GM10266 (cell line): Measurements from ENCODE around the gene DOCK4.

ENCODE experiments used
- DNase-seq: peaks from one replicate; pipeline ENCODE4 v3.0.0; 2012; ENCODE audit errors: extremely low spot score
- CTCF ChIP-seq: IDR thresholded peaks from 2 replicates; pipeline ENCODE4 v1.5.1; 2012; ENCODE audit warnings: mild to moderate bottlenecking, low read depth; ENCODE audit not compliant: control insufficient read depth, insufficient read depth; ENCODE audit errors: missing control alignments

The DOCK4 gene

GRCh38 chr7:112215787-112216186 is 9.6 kb upstream of the DOCK4 start:
- TF ChIP-seq CTCF: no peak
- DNase-seq: no peak

GRCh38 chr7:112214883-112215282 is 8.7 kb upstream of the DOCK4 start:
- no peak for DNase-seq
- no peak for TF ChIP-seq CTCF

DNA sequence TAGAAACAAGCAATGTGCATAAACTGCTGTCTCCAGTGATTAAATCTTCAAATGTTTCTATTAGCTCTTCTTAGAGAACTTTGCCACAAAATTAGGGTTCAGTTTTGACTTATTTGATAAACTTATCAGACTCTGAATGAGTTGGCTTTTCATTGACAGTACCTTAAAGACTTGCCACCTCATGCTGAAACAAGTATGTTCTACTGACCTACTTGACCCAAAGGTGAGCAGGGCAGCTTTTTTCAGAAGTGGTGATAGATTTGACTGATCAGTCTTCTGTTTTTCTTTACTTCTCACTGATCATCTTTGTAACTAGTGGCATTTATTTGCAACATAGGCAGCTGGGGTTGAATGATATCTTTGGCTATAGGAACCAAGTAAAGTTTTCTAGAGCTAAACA is 8.1 kb upstream of the DOCK4 start:
- TF ChIP-seq CTCF: no peak
- no peak for DNase-seq

GRCh38 chr7:112213735-112214134 is 7.5 kb upstream of the DOCK4 start:
- no peak for DNase-seq
- no peak for TF ChIP-seq CTCF

GRCh38 chr7:112212571-112212970 is 6.4 kb upstream of the DOCK4 start:
- no peak for DNase-seq
- TF ChIP-seq CTCF: no peak

GRCh38 chr7:112211348-112211907 is 5.2 kb upstream of the DOCK4 start:
- TF ChIP-seq CTCF: no peak
- DNase-seq: no peak

DNA sequence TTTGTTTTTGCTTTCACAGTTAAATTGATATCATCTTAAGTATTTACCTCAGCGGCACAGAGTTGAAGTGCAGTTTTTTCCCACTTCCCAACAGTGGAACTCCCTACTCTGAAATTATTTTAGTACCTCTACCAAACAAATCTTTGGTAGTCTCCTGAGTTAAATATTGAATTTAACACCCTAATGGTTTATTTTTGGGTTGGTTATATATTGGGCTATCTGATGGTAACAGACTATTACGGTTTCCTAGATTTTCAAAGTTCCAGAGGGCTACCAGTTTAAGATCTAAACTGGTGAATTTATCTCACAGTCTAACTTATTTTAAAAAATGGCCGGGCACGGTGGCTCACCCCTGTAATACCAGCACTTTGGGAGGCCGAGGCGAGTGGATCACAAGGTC is 1.6 kb upstream of the DOCK4 start:
- no peak for TF ChIP-seq CTCF
- DNase-seq: no peak
